Colonic mucosa (tissue), 4 donors: ENCODE measurements around the gene TUFT1. TPM values are rescaled to one million over a fixed set of nuclear protein-coding genes. Genes with fewer than 3 reads are reported as not detected.
A peak's percentile ranks its signal among the peaks of the same experiment; 100 is the strongest.

Source experiments
- DNase-seq: peaks from one replicate; pipeline ENCODE4 v3.0.0-alpha.2; 2020
- H3K27ac ChIP-seq: fragments of 200-600 bp; one replicate; pipeline ENCODE4 v1.8.0; 2021
- H3K27me3 ChIP-seq: fragments of 200-600 bp; one replicate; pipeline ENCODE4 v1.8.0; 2021
- H3K36me3 ChIP-seq: fragments of 200-600 bp; one replicate; pipeline ENCODE4 v1.8.0; 2021
- H3K4me1 ChIP-seq: fragments of 200-600 bp; one replicate; pipeline ENCODE4 v1.8.0; 2021; ENCODE audit warnings: mild to moderate bottlenecking
- H3K4me3 ChIP-seq: fragments of 200-600 bp; one replicate; pipeline ENCODE4 v1.8.0; 2021
- H3K9ac ChIP-seq, 2 donors: one replicate each; pipeline ENCODE4 v1.7.0; 2013; ENCODE audit warnings: control low read depth in 2 of 2, low read depth in 2 of 2, low read length in 2 of 2
- H3K9me3 ChIP-seq: fragments of 200-600 bp; one replicate; pipeline ENCODE4 v1.8.0; 2021
- intact Hi-C: fragments of 100-400 bp; cut with DNase I; formaldehyde crosslinking; loops from one replicate; pipeline ENCODE4 v1.14.1; 2022
- total RNA-seq, 2 donors: library from RNA; stranded (reverse); fragmentation: NEBNext Ultra II Directional in 1 of 2; extraction: Animal tissue kit (Norgen Biotek cat#: 25700) in 1 of 2; gene quantifications; one replicate each; pipeline ENCODE4 v1.2.1, GENCODE V29; 2021
- TF ChIP-seq, protein P1 (sequence below): fragments of 200-600 bp; IDR thresholded peaks from one replicate; pipeline ENCODE4 v1.8.0; 2022; ENCODE audit warnings: antibody characterized with exemption, mild to moderate bottlenecking
- donor health status: healthy.
- donor health status: DM: no; HTN: no; CAD: no.
- donor health status: DM: no; HTN: no; CAD: no.

Gene TUFT1
- total RNA-seq, 2 donors from 2014 or later = 25.5 to 40.6 TPM

DNA sequence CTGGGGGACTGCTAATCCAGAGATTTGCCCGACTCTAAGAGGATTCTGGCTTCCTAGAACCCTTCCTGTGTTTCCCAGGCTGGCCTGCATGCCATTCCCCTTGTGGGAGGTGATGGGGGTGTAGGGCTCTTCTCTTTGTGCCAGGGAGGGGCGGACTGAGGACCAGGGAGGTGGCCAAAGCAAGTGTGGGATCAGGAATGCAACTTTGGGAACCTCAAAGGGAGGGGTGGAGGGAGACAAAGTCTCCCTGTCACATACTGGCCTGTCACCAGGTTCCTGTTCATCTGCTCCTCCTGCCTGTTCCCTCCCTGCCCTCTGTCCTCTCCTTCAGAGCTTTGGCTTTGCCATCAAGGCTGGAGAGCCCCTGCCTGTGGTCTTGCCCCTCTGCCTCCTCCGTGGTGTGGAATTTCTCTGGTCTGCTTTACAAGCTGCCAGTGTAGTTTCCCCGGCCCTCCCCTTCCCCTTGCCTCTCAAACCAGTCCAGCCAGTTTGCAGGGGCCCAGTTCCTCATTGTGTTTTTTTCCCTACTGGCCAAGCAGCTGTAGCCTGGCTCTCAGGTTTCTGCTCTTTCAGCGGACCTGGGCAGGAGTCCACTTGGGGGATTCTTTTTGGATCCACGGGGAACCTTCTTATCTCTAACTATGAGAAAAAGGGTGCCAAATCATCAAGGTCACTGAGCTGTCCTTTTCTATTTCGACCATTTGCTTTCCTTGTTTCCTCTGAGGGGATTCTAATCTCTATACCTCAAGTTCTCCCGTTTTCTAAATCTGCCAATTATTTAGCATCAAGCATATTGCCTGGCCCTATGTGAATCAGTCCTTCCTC is 27.1 kb upstream of the TUFT1 start:
- Histone ChIP-seq H3K27ac (peak overlapping the region; percentile 76), H3K4me3 (peak overlapping the region; percentile 71), H3K36me3 (no peaks in the 10 kb centered on the region), H3K27me3 (no peaks in the 10 kb centered on the region), H3K9me3 (no peaks in the 10 kb centered on the region), H3K9ac (peak overlapping the region; percentile 85), H3K4me1 (peaks cover 3% of the 10 kb centered on the region)
- TF ChIP-seq, protein P1, sequence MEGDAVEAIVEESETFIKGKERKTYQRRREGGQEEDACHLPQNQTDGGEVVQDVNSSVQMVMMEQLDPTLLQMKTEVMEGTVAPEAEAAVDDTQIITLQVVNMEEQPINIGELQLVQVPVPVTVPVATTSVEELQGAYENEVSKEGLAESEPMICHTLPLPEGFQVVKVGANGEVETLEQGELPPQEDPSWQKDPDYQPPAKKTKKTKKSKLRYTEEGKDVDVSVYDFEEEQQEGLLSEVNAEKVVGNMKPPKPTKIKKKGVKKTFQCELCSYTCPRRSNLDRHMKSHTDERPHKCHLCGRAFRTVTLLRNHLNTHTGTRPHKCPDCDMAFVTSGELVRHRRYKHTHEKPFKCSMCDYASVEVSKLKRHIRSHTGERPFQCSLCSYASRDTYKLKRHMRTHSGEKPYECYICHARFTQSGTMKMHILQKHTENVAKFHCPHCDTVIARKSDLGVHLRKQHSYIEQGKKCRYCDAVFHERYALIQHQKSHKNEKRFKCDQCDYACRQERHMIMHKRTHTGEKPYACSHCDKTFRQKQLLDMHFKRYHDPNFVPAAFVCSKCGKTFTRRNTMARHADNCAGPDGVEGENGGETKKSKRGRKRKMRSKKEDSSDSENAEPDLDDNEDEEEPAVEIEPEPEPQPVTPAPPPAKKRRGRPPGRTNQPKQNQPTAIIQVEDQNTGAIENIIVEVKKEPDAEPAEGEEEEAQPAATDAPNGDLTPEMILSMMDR = no peak
- peak; percentile 88 for DNase-seq
- intact Hi-C loops = no loop called here

DNA sequence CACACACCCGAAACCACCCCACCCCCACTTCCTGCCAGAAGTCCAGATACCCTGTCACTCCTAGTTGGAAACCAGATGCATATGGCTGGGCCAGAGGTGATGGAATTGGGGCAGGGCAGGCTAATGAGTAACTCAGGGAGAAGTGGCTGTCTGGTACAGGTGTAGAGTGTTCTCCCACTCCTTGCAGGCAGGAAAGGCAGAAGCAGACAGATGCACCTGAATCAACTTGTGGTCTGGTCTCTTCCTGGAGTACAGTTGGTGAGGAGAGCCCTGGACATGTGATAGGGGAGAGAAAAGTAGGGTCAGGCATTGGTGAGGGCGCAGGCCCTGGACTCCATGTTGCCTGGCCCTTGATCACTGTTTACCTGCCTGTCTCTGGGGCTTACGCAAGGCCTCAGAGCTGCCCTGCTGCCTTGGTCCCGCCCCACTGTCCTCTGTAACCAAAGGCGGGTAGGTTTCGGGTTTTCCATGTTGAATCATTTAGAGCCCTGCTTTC is 26.4 kb upstream of the TUFT1 start:
- H3K27me3 ChIP-seq = no peaks in the 10 kb centered on the region
- TF ChIP-seq, protein P1 = no peak
- peak overlapping the region in 1 of 2 donors; percentile 85 for H3K9ac ChIP-seq
- H3K36me3 ChIP-seq = no peaks in the 10 kb centered on the region
- peaks cover 3% of the 10 kb centered on the region for H3K4me1 ChIP-seq
- no peak overlapping the region for H3K4me3 ChIP-seq
- intact Hi-C loops = no loop called here
- H3K9me3 ChIP-seq = no peaks in the 10 kb centered on the region
- H3K27ac ChIP-seq = peak overlapping the region; percentile 76
- DNase-seq = peak; percentile 94

DNA sequence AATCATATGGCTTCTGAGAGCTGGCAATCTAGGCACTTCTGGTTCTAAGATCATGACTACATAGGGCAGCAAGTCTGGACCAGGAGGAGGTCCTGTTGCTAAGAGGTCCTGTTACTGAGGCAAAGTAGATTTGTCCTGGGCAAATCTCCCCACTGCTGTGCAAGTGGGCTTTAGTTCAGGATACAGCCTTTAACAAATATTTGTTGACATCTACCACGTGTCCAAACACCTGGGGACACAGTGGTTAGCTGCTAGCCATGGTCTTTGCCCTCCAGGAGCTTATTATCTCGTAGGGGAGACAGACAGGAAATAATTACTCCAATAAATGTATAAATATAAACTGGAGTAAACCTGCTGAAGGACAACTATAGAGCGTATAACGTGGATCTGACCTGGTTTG is 25.7 kb upstream of the TUFT1 start:
- H3K9ac ChIP-seq = peak overlapping the region; percentile 39 to 85

DNA sequence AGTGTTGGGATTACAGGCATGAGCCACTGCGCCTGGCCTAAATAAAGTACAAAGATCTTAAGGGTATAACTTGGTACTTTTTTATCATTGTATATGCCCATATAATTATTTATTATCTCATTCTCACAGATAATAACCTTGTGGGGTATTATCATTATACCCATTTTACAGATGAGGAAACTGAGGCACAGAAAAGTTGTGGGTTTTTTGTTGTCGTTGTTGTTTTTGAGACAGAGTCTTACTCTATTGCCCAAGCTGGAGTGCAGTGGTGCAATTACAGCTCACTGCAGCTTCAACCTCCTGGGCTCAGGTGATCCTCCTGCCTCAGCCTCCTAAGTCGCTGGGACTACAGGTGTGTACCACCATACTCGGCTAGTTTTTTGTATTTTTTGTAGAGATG is 24.8 kb upstream of the TUFT1 start:
- H3K27ac ChIP-seq = peak overlapping the region; percentile 76
- H3K4me3 ChIP-seq = no peak overlapping the region
- peaks cover 3% of the 10 kb centered on the region for H3K4me1 ChIP-seq
- no peak overlapping the region for H3K9ac ChIP-seq
- no peaks in the 10 kb centered on the region for H3K9me3 ChIP-seq
- intact Hi-C loops = no loop called here
- TF ChIP-seq, protein P1 = no peak
- no peaks in the 10 kb centered on the region for H3K27me3 ChIP-seq
- H3K36me3 ChIP-seq = no peaks in the 10 kb centered on the region
- no peak for DNase-seq

More for the DNA sequence above, 25.7 kb upstream of the TUFT1 start:
- intact Hi-C loops = no loop called here
- H3K9me3 ChIP-seq = no peaks in the 10 kb centered on the region
- TF ChIP-seq, protein P1 = no peak
- peaks cover 3% of the 10 kb centered on the region for H3K4me1 ChIP-seq
- H3K27ac ChIP-seq = peak overlapping the region; percentile 76
- no peak for DNase-seq
- no peak overlapping the region for H3K4me3 ChIP-seq
- no peaks in the 10 kb centered on the region for H3K27me3 ChIP-seq
- no peaks in the 10 kb centered on the region for H3K36me3 ChIP-seq

DNA sequence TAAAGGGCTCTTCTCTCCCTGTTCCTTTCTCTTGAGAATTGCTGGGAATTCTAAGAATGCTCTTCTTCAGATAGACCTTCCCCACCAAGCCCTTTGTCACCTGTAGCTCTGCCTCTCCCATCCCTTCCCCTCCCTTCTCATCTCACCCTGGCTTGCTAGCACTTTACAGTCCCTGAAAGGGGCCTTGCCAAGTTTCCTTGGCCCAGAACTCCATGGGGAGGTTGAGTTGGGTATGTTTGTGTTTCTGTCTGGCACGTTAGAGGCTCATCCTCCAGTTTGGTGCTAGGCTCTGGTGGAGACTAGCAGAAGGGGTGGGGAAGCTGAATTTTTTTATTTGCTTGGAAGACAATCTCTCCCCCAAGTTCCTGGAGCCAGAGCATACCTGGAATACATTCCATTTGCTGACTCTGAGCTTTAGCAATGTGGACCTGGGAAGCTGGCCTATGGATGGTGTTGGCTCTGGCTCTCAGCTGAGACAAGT is 24.0 kb upstream of the TUFT1 start:
- Histone ChIP-seq H3K9ac (peak overlapping the region in 1 of 2 donors; percentile 9), H3K4me3 (no peak overlapping the region), H3K27me3 (no peaks in the 10 kb centered on the region), H3K27ac (no peak overlapping the region), H3K4me1 (peaks cover 3% of the 10 kb centered on the region), H3K36me3 (no peaks in the 10 kb centered on the region), H3K9me3 (no peaks in the 10 kb centered on the region)
- intact Hi-C loops = no loop called here
- no peak for DNase-seq
- TF ChIP-seq, protein P1 = no peak
